HG02678 (cell line): ENCODE data around the gene ARID3C.
"Not testable (repeated sequence)": the region's sequence is repeated elsewhere in the genome, so short reads cannot be mapped to it uniquely, and the experiment has no call there.

Source experiments
- ATAC-seq: cut with Tn5 transposase; IDR thresholded peaks from one replicate; pipeline ENCODE4 v1.9.1; 2021; ENCODE audit warnings: mild to moderate bottlenecking, moderate library complexity; ENCODE audit not compliant: unreplicated experiment

The ARID3C gene

GRCh38 chr9:34653151-34654072 is 24.5 kb upstream of the ARID3C start:
- ATAC-seq, result no peak

- no peak for ATAC-seq
Measured at GRCh38 chr9:34652602-34653000, 23.7 kb upstream of the ARID3C start.

- ATAC-seq, result no peak
Measured at GRCh38 chr9:34651876-34652601, 23.2 kb upstream of the ARID3C start, which contains the start of gene IL11RA. Gene IL11RA (plus strand): TSS chr9:34652185. CDS start chr9:34655218, 3,033 bp downstream.

- no peak for ATAC-seq
Measured at GRCh38 chr9:34651321-34651720, 22.5 kb upstream of the ARID3C start.

GRCh38 chr9:34650816-34651215 is 21.9 kb upstream of the ARID3C start:
- ATAC-seq, result no peak

- no peak for ATAC-seq
Measured at GRCh38 chr9:34648673-34649072, 19.8 kb upstream of the ARID3C start.

GRCh38 chr9:34647651-34648050 is 18.8 kb upstream of the ARID3C start:
- no peak for ATAC-seq

GRCh38 chr9:34647084-34647403 is 18.2 kb upstream of the ARID3C start:
- no peak for ATAC-seq

GRCh38 chr9:34646211-34647083 is 17.6 kb upstream of the ARID3C start, which contains the start of gene GALT:
Gene GALT (plus strand): TSS chr9:34646675. CDS start chr9:34646705, 30 bp downstream.
- peak; percentile 92 for ATAC-seq

- ATAC-seq, result no peak
Measured at GRCh38 chr9:34644766-34645314, 16.0 kb upstream of the ARID3C start.

- no peak for ATAC-seq
Measured at GRCh38 chr9:34642679-34643078, 13.8 kb upstream of the ARID3C start.

- ATAC-seq, result not testable (repeated sequence)
Measured at GRCh38 chr9:34639322-34639721, 10.5 kb upstream of the ARID3C start.

GRCh38 chr9:34638138-34638445 is 9.2 kb upstream of the ARID3C start:
- no peak for ATAC-seq

- ATAC-seq, result peak; percentile 90
Measured at GRCh38 chr9:34637356-34638137, 8.7 kb upstream of the ARID3C start, which contains the start of gene SIGMAR1. Gene SIGMAR1 (minus strand): TSS chr9:34637787. CDS start chr9:34637697, 90 bp downstream.

GRCh38 chr9:34636791-34637355 is 8.0 kb upstream of the ARID3C start:
- ATAC-seq, result no peak

GRCh38 chr9:34635556-34635955 is 6.7 kb upstream of the ARID3C start:
- ATAC-seq, result no peak

- no peak for ATAC-seq
Measured at GRCh38 chr9:34634551-34635248, 5.8 kb upstream of the ARID3C start.

GRCh38 chr9:34633851-34634550 is 5.1 kb upstream of the ARID3C start:
- ATAC-seq, result no peak
